HG03066 (cell line): ENCODE data around the gene FBXL7.

Source experiments
- ATAC-seq: cut with Tn5 transposase; IDR thresholded peaks from one replicate; pipeline ENCODE4 v1.9.1; 2021; ENCODE audit warnings: low read depth; ENCODE audit not compliant: unreplicated experiment

FBXL7 gene

DNA sequence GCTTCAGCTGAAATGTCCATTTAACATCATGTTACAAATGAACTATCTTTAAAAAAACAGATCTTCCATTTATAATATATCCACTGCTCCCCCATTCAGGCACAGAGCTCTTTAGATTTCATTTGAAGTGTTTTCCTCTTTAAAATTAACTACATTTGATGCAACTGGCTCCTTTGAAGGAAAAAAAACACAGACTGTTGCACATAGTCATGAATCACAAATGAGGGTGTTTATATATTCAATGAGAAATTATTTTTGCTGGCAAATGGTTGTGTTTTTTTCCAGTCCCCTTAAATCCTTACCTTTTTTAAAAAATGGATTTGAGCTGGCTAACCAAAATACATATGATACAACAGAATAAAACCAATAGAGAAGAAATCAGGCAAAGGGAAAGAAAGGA lies 240.4 kb downstream of the FBXL7 start:
- ATAC-seq, result no peak

DNA sequence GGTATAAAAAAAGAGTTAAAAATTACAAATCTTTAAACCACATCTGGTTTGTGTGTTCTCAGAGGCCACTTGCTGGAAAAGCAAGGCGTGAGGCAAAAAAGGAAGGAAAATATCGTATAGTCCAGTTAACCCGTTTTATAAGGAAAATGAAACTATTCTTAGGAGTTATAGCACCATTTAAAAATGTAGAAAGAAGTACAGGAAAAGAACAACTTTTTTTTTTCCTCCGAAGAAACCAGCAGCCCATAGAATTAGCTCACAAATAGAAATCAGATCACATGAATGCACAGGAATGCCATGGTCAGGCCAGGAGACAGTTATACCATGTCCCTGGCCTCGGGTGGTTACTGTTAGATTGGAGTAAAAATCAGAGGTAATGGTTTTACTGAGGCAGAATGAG lies 241.6 kb downstream of the FBXL7 start:
- ATAC-seq, result no peak

DNA sequence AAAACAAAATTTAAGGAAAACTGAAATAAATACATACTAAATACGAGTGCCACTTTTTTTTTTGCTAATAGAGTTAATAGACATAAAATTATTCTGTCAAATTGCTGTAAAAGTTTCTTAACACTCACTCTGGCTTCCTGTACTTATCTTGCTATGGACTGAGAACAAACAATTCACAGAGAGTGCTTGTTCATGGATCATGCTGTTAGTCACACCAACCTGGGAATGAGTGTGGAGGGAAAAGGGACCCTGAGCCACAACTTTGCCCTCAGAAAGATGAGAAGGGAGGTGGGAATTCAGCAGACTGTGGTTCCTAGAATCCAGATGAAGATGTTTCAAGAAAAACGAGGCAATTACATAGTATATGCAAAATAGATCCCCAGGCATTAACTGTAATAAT lies 246.9 kb downstream of the FBXL7 start:
- no peak for ATAC-seq

DNA sequence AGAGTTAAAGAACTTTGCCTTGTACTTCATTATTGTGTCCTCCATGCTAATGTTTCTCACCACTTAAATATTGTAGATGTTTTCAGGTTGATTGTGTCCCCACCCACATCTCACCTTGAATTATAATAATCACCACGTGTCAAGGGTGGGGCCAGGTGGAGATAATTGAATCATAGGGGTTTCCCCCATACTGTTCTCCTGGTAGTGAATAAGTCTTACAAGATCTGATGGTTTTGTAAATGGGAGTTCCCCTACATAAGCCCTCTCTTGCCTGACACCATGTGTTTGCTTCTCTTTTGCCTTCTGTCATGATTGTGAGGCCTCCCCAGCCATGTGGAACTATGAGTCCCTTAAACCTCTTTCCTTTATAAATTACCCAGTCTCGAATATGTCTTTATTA lies 248.3 kb downstream of the FBXL7 start:
- no peak for ATAC-seq

DNA sequence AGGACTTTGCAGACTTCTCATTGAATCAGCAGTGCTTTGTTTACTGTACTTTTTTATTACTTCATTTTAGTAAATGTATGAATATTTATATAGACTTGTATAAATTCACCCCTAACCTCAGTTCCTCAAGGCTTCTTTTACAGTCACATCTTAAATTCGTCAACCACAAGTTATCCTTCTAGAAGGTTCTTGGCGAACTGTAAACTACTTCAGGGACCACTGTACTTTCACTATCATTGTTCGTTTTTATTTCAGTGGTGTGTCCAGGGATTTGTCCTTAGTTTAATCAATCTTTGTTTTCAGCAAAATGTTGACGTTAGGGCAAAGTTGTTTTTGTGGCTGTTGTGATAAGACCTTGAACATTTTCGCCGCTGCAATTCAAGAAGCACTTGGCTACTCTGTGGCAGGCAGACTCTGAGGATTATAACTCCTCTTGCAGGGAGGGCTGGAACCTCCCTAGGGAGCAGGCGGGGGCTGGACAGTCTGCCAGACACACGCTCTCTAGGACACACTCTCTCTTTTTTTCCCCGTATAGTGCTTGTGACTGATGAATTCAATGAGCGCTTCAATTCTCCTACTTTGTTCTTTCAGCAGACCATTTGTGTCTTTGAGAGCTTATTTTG lies 252.8 kb downstream of the FBXL7 start:
- ATAC-seq, result no peak

DNA sequence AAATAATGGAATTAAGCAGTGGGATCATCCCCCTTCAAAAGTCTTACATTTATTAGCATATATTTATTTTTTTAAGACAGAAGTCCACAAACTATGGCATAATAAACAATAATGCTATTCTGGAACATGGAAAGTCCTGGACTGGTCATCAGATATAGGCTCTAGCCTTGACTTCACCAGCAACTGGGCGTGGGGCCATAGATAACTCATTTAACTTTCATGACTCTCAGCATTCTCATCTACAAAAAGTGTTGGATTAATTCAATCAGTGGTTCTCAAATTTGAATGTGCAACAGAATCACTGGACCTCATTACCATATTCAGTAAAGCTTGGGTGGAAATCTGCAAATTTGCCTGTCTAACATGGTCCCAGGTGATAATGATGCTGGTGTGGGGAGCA lies 253.8 kb downstream of the FBXL7 start:
- no peak for ATAC-seq

DNA sequence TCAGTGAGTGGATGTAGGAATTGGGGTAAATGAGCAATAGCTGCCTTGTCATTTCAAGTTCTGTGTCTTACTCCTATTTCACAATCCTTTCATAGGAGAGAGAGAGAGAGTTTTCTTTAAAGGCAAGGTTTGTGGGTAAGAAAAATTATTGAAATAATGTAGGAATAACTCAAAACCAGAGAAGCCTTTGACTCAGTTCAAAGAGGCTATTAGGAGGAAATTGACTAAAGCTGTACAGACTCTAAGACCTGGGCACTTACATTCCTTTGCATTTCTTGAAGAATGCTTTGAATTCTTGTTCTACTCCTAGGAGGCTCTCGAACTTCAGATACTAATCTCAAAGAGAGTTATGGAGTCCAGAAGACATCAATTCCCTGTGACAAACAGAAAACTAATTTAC lies 257.1 kb downstream of the FBXL7 start:
- ATAC-seq, result no peak

DNA sequence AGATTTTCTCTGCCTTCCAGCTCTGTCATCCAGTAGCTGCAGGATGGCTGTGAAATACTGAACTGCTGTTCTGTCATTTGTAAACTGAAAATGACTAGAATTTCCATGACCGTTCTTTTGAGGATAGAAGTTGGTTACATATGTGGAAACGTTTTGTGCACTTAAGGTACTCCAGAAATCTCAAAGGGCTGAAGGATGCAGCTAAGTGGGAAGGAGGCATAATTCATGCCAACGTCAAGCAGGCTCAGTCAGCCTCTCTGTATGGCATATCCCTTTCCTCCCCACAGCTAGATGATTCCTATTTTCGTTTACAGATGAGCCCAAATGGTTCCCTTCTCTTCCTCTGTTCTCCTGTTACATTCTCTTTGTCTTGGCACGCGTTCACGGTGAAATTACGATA lies 257.6 kb downstream of the FBXL7 start:
- ATAC-seq, result no peak

DNA sequence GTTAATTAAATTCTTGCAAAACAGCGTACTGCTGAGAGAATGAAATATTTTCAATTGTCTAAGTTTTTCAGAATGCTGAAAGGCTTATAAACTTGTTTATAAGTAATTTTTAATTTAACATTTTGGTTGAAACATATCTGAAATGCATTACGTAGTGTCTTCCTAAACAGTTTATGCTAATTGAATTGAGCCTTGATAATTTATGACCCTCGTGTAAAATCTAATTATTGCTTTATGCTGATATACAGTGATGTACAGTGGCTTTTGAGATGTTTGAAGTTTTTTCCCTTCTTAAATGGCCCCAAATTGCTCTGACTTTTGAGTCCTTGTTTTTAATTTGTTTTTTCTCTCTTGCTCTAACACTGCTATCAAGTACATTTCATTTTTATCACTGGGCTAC lies 262.7 kb downstream of the FBXL7 start:
- no peak for ATAC-seq

DNA sequence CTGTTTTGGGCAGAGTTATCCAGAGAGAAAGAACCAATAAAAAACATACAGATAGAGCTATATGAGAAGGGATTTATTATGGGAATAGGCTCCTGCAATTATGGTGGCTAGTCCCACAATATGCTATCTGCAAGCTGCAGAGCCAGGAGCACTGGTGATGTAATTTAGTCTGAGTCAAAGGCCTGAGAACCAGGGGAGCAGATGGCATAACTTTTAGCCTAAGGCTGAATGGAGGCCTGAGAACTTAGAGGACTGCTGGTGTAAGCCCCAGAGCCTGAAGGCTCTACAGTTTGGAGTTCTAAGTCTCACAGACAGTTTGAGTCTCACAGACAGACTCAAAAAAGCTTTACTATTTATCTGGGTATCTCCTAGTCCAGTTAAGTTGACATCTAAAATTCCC lies 263.8 kb downstream of the FBXL7 start:
- ATAC-seq, result no peak

DNA sequence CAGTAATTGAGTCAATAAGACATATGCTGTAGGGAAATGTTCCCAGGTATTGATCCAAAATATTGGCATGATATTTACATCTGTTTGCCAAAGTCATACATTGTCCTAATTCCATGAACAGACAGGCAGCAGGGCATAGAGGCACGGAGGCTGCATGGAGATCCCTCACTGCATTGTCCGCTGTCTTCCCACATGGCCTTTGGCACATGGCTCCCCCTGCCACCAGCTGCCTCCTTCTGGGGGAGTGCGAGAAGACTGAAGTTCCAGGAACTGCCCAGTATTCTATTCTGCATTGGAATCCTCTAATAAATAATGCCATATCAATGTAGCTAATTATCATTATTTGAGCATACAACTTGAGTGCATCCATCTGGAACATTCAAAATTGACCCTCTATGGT lies 269.0 kb downstream of the FBXL7 start:
- no peak for ATAC-seq

DNA sequence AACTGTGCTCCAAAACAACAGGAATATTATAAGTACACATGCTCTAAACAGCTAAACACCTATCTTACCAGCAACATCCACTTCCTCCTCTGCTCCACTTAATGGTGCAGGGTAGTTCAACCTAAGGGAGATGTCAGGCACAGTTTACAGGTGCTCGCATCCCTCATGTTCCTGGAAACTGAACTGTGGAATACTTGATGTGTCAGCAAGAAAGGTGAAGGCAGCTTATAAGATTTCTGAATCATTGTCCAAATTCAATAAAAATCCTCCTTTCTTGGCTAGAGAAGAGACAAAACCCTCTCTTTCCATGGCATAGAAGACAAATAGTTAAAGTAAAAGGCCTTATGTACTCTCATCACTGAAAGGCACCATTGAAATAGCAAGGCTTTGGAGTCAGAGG lies 272.2 kb downstream of the FBXL7 start:
- no peak for ATAC-seq

DNA sequence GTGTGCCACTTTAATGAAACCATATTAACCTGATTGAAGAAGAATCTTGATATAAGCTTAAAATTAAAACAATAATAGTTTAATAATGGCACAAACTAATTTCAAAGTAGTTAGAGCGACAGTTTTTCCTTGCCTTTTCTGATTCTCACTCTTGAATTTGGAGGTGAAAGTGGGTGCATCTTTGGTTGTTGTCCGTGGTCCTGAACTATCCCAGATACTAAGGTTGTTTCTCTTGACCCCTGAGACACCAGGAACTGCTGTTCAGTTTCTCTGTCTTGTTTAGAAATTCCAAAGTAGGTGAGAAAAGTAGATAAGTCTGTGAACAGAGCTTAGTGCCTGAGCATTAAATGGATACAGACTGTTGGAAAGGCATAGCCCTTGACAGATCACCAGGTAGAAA lies 274.7 kb downstream of the FBXL7 start:
- ATAC-seq, result no peak

DNA sequence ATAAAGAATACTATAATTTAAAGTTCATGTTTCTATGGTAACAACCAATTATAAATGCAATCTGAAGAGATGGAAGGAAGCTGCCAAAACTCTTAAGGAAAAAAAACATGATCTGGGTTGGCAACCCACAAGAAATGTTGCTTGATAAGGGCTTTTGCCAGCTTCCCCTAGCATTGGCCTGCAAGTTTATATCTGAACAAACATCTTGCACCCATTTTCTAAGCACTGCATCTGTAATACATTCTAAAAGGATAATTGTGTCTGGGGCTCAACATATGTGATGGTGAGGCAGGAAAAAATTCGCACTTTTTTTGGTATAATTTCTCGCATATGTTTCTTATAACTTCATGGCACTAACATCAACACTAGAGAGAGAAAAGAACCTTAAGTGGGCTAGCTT lies 276.4 kb downstream of the FBXL7 start:
- no peak for ATAC-seq

DNA sequence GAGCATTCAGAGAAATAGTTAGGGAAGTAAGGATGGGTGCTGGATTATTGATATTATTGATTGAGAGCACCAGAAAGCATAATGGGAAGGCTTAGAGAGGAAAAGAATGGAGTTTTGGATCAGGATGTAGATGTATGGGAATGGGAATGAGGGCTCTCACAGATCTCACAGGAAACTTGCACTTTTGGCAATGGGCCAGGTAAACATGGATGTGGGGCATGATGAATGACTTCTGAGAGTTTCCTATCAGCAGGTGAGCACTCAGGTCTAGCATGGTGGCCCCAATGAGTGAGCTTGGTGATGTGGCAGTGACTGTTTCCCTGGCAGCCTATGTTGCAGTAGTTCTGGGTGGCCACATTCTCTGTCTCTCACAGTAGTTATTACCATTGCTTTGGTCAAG lies 283.8 kb downstream of the FBXL7 start:
- no peak for ATAC-seq

DNA sequence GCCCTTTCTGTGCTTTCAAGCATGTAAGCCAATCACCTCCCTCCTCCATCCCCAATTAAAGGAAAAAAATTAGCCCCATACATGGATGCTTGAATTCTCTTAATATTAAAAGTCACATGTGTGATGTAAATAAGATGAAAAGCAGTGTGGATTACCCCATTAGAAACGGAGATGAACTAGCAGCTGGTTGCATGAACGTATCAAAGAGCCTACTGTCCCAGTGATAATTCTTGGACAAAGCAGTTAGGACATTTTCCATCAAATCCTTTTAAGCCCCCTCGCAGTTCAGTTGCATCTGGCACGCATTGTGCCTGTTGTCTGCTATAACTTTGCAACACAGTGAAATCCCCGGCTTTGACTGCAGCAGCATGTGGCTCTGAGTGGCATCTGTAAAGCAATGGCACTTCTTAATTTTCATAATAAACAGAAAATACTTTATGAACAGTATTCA lies 285.6 kb downstream of the FBXL7 start:
- no peak for ATAC-seq

DNA sequence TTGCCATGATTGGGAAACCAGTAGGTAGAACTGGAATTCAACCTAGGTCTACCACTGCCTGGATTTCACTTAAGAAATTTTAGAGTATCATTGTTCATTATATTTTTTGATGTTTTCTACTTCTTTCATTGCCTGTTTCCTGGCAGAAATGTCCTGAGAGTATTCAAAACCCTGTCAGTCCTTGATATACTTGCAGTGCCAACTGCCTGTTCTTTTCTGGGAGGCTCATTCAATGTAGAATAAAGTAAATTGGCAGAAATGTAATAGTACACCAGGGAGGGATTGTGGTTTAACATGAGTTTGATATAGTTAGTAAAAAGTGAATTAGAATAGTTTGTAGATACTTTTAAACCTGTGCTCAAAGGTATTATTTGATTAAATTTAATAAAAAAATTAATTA lies 286.3 kb downstream of the FBXL7 start:
- no peak for ATAC-seq

DNA sequence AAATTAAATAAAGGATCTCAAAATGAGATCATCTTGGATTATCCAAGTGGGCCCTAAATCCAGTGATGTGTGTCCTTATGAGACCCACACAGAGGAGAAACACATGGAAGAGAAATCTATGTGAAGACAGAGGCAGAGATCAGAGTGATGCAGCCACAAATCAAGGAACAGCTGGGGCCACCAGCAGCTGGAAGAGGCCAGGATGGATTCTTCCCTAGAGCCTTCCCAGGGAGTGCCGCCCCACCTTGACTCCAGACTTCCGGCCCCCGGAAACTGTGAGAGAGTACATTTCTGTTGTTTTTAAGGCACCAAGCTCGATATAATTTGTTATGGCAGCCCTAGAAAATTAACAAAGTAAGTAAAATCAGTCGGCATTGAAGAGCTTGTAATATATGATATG lies 286.9 kb downstream of the FBXL7 start:
- no peak for ATAC-seq

DNA sequence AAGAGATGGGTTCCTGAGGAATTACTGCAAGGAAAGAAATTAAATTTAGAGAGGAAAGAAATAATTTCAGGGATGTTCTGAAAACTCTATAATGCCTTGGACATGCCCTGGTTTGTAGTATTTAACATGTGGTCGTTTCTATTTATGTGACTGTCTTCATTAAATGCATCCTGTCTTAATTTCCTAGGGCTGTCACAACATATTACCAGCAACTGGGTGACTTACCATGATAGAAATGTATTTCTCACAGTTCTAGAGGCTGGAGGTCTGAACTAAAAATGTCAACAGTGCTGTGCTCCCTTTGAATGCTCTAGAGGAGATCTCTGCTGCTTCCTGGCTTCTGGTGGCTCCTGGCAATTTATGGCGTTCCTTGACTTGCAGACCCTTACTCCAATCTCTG lies 287.7 kb downstream of the FBXL7 start:
- ATAC-seq, result no peak

DNA sequence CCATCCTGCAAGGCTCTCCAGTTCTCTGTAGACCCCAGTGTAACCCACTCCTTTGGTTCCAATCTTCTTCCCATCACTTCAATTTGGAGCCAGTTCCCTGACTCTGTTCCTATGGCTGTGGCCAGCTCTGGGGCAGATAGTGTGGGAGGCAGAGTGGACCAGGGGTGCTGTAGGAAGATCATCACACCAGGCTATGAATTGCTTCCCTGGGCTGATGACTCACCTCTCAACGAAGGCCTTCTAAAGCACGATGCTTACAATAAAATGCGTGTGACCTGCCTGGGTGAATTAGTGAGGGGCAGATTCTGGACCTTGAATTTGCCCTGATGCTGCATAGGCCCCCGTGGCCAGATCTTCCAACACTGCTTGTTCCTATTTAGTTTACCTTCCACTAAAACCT lies 289.7 kb downstream of the FBXL7 start:
- no peak for ATAC-seq

DNA sequence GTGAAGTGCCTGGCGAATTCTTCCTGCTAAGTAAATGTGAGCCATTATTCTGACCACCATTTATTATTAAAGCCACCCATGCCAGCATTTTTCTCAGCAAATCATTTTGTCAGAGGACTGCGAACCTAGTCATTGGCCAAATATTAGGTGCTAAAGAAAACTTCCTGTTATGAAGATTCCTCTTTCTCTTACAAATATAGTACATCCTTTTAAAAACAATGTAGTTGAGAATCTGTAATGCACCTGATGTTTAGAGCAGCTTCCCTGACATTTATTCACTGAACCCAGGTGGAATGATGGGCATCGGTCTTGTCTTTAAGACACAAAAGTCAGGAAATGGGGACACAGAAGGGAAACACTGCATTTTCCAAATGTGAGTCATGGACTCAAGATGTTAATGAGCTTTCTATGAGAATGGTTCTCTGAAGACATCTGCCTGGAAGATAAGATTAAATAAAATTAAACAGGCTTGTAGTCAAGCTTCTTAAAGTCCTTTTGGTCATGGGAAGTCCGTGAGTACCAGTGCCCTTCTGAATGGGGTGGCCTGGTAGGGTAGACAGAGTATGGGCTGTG lies 290.6 kb downstream of the FBXL7 start:
- ATAC-seq, result no peak

DNA sequence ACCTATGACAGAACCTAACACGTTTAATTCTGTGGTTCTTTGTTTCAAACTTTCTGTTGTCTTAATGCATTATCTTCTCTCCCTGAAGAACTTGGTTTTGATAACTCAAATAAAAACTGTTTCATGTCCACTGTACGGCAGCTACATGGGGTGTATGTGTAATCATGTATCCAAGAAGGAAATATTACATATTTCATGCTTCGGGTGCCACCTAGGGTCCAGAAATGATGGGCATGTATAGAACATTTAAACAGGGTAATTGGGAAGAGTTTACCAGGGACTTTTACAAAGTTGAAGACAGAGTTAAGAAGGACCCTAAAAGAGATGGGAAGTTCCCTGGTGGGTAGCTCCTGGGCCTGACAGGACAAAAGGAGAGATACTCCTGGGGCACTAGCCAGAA lies 291.3 kb downstream of the FBXL7 start:
- ATAC-seq, result no peak

DNA sequence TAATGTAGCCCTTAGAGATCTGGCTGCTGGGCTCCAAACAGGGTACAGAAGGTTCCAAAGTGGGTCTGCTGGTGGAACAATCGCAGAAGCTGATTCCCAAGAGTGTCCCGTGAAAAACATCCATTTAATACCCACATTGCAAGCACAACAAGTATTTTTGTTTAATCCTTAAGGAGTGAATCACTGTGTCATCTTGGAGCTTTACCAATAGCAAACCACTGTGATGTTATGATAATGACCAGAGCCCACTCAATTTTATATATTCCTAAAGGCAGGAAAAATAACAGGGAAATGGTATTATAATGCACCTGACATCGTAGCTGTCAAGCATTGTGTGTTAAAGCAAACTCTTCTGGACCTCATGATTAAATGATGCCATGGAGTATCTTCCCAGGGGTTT lies 291.9 kb downstream of the FBXL7 start:
- no peak for ATAC-seq
